ENCODE measurements around the gene TTC17.
"Not testable (repeated sequence)": the region's sequence is repeated elsewhere in the genome, so short reads cannot be mapped to it uniquely, and the experiment has no call there.

Gene TTC17

GRCh38 chr11:43477491-43477890 lies 118.8 kb downstream of the TTC17 start:
- not testable (repeated sequence) for DNase-seq

- DNase-seq, result no peak
Observed at GRCh38 chr11:43486141-43486540, 127.4 kb downstream of the TTC17 start.

- no peak for DNase-seq
Observed at GRCh38 chr11:43489869-43490465, 131.2 kb downstream of the TTC17 start.

GRCh38 chr11:43492701-43493100 lies 134.0 kb downstream of the TTC17 start:
- no peak for DNase-seq

GRCh38 chr11:43493431-43493830 lies 134.7 kb downstream of the TTC17 start:
- DNase-seq, result no peak

- DNase-seq, result no peak
Observed at GRCh38 chr11:43497144-43497543, 138.4 kb downstream of the TTC17 start.

- DNase-seq, result no peak
Observed at GRCh38 chr11:43498561-43498960, 139.8 kb downstream of the TTC17 start.

GRCh38 chr11:43503417-43503816 lies 144.7 kb downstream of the TTC17 start:
- DNase-seq, result no peak

GRCh38 chr11:43504316-43504950 lies 145.7 kb downstream of the TTC17 start:
- DNase-seq, result no peak

- no peak for DNase-seq
Observed at GRCh38 chr11:43505171-43505570, 146.5 kb downstream of the TTC17 start.

GRCh38 chr11:43507171-43507570 lies 148.5 kb downstream of the TTC17 start:
- DNase-seq, result no peak

- DNase-seq, result no peak
Observed at GRCh38 chr11:43508511-43508918, 149.8 kb downstream of the TTC17 start.

GRCh38 chr11:43511959-43512358 lies 153.2 kb downstream of the TTC17 start:
- DNase-seq, result no peak

- no peak for DNase-seq
Observed at GRCh38 chr11:43515090-43515489, 156.4 kb downstream of the TTC17 start.

GRCh38 chr11:43516316-43516850 lies 157.7 kb downstream of the TTC17 start:
- no peak for DNase-seq

GRCh38 chr11:43517518-43517917 lies 158.8 kb downstream of the TTC17 start:
- DNase-seq, result no peak

GRCh38 chr11:43518408-43519160 lies 159.9 kb downstream of the TTC17 start:
- no peak for DNase-seq

- no peak for DNase-seq
Observed at GRCh38 chr11:43521471-43521870, 162.8 kb downstream of the TTC17 start.

GRCh38 chr11:43523632-43524031 lies 164.9 kb downstream of the TTC17 start:
- DNase-seq, result no peak

- DNase-seq, result no peak
Observed at GRCh38 chr11:43532041-43532440, 173.3 kb downstream of the TTC17 start.

GRCh38 chr11:43537833-43538615 lies 179.3 kb downstream of the TTC17 start:
- DNase-seq, result no peak

GRCh38 chr11:43541993-43542392 lies 183.3 kb downstream of the TTC17 start:
- DNase-seq, result no peak

Data from CD4-positive, alpha-beta T cell treated with Interleukin-6 for 4 hours (primary cell).